ENCODE data around the gene CDC26.
A peak's percentile ranks its signal among the peaks of the same experiment; 100 is the strongest.
"Not testable (repeated sequence)": the region's sequence is repeated elsewhere in the genome, so short reads cannot be mapped to it uniquely, and the experiment has no call there.

CDC26 gene

DNA sequence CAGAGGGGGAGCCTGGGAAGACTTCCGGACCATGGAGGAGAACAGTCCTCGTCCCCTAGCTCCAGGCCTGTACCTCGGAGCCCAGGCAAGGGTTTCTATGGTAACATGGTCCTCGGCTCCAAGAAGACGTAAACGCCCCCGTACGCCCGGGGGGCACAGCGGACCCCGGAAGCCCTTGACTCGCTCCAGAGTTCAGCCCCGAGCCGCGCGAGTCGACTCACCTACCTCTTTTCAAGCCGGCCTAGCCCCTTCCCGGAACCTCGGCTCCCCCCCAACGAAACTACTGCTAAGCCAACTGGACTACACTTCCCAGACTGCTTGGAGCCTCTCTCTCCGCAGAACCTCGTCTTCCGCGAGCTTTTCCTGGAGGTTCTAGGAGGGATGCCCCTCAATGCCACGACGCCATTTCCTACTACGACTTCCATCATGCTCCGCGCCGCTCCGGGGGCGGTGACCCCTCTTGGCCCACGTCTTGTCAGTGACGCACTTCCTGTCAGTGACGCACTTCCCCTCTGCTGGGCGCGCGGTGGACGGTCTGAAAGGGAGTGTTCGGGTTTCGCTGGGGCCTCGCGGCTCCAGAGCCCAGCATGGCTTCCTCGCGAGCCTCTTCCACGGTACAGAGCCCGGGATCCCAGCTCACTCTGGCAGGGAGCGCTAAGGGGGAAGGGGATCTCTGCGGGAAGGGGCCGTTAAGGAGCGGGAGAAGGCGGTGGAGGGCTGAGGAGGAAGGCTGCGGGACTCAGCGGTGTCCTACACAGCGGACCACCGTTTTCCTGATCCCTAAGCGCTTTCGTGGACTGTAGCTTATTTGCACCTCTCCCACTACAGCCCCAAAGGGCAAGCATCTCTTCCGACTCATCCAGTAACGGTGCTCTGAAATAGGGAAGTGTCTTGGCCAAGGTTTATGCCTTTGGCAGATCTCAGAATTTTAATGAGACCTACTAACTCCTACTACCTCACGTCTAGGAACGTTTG lies at the start of gene CDC26, which contains the start of gene PRPF4:
Gene CDC26, minus strand, starts transcription at position 416 of the 975 bp plus-strand sequence. CDS start 3,065 bp downstream, outside the sequence.
Gene PRPF4, plus strand, starts transcription at position 502 of the 975 bp plus-strand sequence. Its CDS starts 86 bp downstream, at position 588.
- peak; percentile 97 for DNase-seq (ENCODE audit: low read depth)

DNA sequence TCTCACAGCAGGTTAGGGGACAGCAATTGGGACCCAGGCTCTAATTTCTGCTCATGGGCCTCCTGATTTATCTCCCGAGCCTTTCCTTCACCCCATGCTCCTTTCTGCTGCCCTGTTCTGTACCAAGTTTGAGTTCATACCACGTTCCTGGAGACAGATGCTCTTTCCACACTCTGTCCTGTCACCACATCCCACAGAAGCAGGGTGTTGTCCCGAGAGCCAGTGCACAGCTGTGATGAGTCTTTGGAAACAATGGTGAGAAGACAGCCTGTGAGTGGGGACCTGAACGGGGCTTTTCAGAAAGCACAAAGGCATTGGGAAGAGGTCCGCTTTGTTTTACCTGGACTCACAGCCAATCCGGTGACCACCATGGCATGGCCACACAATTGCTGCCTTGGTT lies 47.3 kb upstream of the CDC26 start:
- no peak for DNase-seq (ENCODE audit: low read depth)

DNA sequence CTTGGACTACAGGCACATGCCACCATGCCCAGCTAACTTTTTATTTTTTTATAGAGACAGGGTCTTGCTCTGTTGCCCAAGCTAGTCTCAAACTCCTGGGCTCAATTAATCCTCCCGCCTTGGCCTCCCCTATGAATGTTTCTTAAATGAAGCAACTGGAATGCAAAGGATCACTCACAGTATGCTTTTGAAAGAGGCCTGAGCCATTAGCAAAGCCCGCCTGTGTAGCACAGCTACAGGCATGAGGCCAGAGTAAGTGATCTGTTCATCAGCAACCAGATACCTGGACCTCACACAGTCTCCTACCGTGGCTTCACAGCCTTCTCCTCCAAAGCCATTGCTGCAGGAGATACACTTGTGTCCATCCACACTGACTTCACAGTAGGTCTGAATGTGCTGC lies 44.7 kb upstream of the CDC26 start:
- no peak for DNase-seq (ENCODE audit: low read depth)

DNA sequence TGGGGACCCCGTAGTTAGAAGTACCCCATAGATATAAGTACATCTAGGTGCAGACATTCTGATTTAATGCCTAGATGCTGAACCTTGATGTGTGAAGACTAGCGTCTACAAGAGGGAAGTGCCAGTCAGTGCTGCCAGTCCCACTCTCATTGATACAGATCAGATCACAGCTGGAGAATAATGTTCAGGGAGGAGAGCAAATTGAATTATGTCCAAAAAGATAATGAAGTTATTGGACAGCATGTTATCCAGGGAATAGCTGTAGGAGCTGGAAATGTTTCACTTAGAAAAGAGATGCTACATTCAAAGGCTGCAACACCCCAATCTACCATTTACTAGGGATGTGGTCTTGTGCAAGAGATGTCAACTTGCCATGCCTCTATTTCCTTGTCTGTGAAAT lies 43.7 kb upstream of the CDC26 start:
- DNase-seq (ENCODE audit: low read depth) = no peak

DNA sequence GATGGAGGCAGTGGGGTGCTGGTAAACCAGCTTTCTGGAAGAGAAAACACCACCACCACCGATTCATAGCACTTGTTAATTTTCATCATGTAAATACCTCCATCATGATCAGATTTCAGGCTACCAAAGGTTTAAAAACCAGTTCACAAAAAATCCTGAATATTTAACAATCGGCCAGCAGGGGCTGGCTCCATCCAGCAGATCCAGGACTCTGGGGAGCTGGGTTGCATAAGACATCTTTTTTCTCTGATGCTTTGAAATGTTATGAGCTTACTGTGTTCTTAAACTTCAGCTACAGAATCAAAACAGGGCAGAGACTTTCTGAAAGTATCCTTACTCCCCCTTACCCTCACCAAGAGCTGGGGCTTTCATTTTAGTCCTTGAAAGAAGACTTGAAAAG lies 42.4 kb upstream of the CDC26 start:
- no peak for DNase-seq (ENCODE audit: low read depth)

DNA sequence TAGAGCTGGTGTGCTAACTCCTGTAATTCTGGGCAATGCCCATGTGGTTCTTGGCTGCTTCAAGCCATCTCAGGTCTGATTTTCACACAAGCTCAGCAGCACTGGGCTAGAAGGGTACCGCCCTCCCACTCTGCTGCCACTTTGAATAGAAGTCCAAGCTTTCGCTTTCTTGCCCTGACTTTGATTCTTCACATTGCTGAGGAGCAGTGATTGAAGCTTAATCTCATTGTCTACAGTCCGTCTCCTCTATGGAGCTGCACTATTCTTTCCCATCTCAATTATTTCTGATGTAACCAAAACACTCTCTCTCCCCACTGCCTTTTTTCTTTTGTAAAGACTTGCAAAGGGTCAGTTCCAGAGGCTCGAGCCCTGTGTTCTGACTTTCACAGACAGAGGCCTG lies 40.7 kb upstream of the CDC26 start:
- no peak for DNase-seq (ENCODE audit: low read depth)

DNA sequence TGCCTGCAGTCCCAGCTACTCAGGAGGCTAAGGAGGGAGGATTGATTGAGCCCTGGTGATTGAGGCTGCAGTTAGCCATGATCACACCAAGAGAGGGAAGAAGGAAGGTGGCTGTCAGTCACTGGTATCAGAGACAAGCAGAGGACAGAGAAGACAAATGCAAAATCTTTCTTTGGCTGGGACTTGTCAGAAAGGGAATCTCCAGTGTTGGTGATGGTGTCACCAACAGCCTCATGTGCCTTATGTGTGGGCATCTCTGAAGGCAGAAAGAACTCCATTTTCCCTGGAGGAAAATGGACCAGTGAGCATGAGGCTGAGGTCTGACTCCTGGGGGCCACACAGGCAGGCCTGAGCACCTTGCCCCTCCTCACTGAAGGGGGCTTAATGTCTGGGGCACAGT lies 39.9 kb upstream of the CDC26 start:
- no peak for DNase-seq (ENCODE audit: low read depth)

DNA sequence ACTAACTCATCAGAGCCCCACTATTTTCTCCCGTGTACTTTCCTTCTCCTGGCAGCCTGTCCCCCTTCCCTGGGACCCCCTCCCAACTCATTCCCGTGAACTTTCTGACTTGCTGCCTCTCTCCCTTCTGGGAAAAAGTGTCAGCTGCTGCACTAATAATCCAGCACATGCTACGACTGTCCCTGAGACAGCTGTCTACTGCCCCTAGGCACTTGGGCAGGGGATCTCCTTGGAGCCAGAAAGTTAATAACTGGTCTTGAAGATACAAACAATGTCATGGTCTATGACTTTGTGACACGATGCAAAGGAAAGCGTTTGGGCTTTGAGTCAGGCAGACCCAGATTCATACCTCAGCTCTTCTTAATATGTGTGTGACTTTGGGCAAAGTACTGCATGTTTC lies 37.9 kb upstream of the CDC26 start:
- no peak for DNase-seq (ENCODE audit: low read depth)

DNA sequence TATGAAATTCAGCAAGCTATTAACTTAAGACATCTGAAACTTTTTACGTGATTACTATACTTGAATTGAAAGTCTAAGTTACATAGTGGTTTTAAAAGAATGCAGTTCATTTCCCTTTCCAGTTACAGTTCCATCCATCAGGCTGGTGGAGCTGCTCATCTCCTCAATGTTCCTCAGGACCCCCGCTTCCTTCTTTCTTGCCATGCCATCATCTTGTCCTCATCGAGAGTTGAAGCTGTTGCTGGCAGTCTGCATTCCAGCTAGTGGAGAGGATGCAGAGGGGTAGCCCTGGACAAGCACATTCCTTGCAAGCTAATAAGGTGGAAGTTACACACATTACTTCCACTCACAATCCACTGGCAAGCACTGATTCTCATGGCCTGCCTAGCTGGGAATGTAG lies 36.6 kb upstream of the CDC26 start:
- DNase-seq (ENCODE audit: low read depth) = no peak

DNA sequence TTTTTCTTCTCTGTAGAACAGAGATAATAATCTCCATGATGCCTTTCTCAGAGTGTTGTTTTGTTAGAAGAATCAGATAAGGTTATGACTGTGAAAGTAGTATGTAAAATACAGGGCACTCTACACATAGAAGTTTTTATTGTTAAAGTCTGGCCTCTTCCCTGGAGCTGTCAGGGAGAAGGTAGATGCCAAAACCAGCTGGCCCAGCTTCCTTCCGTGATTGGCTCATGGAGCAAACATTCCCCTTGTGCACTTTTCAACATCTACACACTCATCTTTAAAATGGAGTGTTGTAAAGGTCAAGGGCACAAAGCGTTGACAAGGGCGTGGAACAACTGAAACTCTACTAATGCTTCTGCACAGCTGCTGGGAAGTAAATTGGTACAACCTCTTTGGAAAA lies 35.2 kb upstream of the CDC26 start:
- DNase-seq (ENCODE audit: low read depth) = no peak

DNA sequence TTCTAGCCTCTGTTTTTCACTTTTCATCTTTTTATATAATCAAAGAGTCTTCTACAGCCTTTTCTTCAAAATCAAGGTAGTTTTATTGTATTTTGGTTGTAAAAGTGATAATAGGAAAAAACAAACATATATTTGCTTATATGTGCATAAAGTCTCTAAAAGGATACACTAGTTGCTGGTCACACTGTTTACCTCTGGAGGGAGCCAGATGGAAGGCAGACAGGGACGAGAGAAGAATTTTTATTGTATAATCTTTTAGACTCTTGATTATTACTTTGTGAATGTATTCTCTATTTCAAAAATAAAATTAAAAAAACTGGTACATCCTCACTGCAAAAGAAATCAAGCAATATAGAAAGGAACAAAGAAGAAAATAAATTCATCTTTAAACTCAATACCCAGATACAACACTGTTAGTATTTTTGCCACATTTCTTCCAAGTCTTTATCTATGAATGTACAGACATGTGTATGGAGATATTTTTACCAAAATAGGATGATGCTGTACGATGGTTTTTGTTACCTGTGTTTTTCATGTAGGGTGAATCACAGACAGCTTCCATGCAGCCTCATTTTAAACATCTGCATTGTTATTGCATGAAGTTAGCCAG lies 33.9 kb upstream of the CDC26 start:
- no peak for DNase-seq (ENCODE audit: low read depth)

DNA sequence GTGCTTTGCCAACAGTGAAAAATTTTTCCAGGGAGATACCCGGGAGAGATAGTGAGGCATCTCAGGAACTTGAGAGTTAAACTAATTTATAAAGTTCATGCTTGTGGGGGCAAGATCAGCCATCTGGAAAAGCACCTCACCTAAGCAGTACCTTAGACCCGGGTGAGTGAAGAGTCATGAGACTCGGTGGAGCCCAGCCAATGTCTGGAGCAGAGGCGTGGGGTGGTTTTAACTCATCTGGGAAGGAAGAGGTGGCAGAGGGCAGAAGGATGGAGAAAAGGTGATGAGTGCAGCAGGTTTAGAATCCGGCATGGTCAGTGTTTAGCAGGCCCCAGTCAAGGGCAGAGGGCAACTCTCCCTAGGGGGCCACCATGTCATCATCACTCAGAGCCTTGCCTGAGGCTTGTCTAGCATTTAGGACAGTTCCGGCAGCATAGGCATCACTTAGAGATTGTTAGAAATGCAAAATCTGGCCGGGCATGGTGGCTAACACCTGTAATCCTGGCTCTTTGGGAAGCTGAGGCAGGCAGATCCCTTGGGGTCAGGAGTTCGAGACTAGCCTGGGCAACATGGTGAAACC lies 32.1 kb upstream of the CDC26 start:
- DNase-seq (ENCODE audit: low read depth) = no peak

DNA sequence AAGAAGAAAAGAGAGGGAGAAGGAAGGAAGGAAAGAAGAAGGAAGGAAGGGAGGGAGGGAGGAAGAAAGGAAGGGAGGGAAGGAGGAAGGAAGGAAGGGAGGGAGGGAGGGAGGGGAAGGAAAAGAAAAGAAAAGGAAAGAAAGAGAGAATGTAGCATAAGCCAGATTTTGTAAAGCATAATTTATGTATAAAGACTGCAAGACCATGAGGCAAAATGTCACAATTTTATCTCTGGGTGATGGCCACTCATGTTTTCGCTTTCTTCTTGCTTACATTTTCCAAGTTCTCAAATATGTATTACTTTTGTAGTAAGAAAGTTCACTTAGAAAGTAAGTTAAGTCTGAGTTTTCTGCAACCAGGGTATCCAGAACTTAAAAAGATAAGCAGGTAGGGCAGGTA lies 31.2 kb upstream of the CDC26 start:
- no peak for DNase-seq (ENCODE audit: low read depth)

DNA sequence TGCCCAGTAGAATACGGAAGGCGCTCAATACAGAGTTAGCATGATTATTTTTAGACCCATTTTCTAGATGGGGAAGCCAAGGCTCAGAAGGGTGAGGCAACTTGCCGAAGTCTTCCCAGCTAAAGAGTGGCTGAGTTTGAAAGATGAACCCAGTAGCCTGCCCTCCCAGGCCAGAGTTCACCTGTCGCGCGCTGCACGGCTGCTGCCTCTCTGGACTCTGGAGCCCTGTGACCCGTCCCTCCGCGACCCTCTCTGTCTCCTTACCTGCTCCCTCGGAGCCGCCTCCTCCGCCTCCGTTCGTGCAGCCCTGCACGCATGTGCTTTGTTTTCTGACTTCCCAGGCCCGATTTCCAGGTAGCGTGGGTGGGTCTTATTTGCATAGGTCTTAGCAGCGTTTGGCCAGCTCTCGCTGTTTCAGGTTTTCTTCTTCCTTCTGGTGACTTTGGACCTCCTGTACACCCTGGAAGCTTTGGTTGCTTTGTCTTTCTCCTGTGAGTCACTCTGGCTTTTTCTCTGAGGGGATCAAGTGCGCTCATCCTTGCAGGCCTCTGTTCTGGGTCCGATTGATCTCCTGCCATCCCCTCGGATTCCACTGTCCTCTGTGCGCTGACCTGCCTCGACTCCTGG lies 27.5 kb upstream of the CDC26 start, which contains the start of gene RNF183:
Gene RNF183, minus strand, starts transcription at position 585 of the 627 bp plus-strand sequence. CDS start 5,192 bp downstream, outside the sequence.
- no peak for DNase-seq (ENCODE audit: low read depth)

DNA sequence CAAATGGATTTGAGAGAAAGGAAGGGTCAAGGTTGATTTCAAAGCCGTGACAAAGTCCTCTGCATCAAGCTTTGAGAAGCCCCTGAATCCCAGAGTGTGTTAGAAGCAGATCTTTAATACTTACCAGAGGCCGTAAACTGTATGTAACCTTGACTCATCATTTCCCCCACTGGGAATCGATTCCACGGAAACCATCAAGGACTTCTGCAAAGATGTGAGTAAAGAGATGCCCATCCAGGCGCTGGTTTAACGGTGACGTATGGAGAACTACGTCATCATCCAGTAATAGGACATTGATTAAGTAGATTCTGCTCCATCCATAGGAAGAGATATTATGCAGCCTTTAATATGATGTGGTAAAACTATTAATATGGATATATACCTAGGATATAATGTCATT lies 26.2 kb upstream of the CDC26 start:
- no peak for DNase-seq (ENCODE audit: low read depth)

DNA sequence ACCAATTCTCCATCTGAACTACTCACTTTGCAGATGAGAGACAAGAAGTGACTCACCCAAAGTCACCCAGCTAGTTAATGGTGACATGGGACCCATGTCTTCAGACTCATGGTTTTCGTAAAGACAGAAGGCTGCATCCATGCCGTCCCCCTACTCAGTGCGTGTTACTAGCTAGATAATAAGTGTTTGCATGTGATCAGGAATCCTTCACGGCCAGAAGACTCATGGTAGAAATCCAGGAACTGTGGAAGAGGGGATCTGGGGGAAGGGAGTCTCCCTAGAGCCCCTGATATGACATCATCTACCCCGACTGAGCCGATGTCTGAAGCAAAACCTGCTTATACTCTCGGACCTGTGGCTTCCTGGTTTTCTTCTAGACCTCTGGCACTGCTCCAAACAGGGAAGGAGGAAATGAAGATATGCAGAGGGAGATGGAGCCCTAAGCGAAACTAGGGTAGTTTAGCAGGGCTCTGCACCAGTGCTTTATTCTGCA lies 24.5 kb upstream of the CDC26 start:
- no peak for DNase-seq (ENCODE audit: low read depth)

DNA sequence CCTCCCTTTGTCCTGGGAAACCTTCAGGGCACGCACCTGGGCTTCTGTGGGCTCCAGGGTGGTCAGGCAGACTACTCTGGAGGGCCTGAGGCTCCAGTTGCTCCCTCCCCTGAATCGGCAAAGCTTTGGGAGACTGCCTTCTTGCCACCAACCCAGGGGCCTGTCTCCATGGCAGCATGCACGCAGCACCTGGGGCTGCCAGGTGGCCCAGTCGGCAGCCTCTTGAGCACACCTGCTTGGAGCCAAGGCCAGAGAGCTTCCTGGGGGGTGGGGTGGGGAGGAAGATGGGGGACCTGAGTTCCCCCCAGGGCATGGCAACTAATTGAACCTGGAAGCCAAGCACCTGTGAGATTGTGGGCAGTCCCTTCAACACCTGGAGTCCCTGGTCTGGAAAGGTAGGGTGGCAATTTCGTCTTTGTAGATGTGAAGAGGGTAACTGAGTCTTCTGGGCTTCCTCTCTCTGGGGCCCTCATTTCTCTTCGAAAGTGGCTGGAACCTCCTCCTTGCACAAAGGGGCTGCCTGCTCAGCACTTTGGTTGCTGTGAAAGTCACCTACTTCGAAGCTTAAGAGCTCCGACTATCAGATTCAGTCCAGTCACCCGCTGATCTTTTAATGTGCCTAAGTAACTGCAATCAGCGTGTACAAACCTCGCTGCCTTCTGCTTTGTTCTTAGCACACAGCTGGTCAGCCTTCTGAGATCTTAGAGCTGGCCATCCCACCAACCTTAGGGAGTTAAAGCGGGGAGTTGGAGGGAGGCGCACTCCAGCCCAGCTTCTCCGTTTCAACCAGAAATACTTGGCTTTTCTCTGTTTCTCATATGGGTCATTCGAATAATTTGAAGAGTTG lies 23.8 kb upstream of the CDC26 start:
- no peak for DNase-seq (ENCODE audit: low read depth)

DNA sequence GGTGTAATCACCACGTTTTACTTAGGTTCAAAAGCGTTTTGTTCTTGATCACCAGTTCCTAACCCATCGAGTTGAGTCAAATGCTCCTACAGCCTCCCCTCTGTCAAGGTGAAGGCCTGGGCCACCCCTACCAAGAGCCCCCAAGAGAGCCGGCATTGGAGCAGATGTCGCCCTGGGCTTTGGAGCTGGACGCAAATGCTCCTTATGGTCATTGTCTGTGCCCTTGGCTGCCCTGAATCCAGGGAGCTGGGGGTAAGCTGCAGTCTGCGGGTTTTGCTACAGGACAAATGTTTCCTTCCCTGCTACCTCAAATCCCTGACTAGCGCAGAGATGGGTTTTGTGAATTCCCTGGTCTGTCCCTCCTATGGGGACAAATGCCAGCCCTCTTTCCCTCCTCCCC lies 22.9 kb upstream of the CDC26 start:
- DNase-seq (ENCODE audit: low read depth) = no peak

DNA sequence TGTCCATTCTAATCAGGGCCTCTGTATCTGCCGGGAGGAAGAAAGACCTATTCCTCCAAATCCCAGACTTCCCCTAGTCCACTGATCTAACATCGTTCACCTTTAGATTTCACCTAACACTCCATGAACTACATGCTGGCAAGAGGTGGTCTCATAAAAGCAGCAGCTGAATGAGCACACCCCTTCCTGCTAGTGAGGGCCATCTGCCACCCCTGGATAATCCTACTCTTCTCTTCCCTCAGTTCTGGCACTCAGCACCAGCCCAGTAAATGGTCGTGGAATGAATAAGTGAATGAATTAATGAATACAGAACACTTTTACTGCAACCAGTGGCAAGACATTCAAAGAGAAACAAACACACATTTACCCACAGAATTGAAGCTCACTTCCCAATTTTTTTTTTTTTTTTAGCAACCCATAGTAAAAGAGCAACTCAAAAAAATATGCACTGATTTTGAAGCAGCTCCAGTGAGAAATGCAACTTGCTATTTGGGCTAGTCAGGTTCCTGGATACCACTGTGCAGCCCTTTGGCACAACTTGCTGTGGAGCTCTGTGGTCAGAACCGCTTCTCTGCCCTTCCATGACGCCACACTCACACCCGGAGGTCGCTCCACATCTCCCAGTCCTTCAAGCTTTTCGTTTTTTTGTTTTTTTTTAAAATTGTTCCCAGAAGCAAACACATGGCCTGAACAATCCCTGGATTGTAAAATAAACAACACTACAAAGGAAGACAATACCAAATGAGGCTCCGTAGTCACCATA lies 21.6 kb upstream of the CDC26 start:
- DNase-seq (ENCODE audit: low read depth) = no peak

DNA sequence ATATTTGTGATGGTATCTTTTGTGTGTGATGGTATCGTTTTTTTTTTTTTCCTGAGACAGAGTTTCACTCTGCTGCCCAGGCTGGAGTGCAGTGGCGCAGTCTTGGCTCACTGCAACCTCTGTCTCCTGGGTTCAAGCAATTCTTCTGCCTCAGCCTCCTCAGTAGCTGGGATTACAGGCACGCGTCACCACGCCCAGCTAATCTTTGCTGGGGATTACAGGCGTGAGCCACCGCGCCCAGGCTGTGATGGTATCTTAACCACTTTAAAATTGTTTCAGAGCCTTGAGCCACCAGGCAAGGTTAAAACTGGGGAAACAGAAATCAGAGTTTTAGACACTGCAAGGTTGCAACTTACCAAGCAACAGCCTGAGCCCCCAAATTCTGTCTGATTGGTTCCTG lies 20.9 kb upstream of the CDC26 start:
- not testable (repeated sequence) for DNase-seq (ENCODE audit: low read depth)

Data from GM04504 (cell line).